ENCODE data around the gene PEPD.

- TF ChIP-seq POLR2A (IDR thresholded peaks at IDR 0.05; ENCODE audit: low read length) (no peak), GATA1 (IDR thresholded peaks at IDR 0.05; ENCODE audit: low read depth, low read length) (no peak)
Measured at GRCh38 chr19:33450689-33451088, 70.9 kb downstream of the PEPD start.

All from erythroblast (primary cell).